Measurements from ENCODE around the gene PEX10.

Gene PEX10

DNA sequence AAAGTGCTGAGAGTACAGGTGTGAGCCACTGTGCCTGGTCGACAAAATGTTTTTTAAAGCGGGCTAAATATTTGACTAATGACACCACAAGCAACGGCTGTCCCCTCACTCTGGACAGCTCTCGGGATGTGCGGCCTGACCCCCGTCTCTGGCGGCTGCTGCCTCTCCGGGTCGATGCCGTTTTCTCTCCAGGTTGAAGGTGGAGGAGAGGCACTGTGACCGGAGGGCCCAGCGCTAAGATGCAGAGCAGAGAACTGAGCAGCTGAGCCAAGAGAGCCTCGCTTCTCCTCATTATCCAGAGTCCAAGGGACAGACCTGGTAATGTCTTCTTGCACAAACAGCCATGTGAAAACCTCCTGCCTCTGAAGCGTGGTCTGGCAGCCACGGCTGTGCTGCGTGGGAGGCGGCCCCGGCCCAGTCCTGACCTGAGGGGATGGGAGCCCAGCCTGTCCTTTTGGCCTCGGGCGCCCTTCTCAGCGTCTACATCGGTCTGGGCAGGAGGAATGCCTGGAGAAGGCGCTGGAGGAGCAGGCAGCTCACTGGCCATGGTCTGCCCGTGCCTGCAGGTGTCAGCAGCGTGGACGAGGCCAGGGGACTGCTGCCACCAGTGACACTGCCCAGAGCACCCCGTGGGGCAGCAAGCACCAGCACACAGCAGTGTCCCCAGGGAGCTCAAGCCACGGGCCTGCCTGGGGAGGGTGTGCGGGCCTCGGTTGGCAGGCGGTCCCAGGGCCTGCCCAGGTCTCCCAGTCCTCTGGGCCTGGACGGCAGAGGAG lies 31.4 kb downstream of the PEX10 start:
- H3K27ac ChIP-seq = no peak overlapping the region; the same call in 1 of the 2 replicates
- no peak for TF ChIP-seq CTCF (conservative IDR thresholded peaks at IDR 0.05)

- TF ChIP-seq CTCF (conservative IDR thresholded peaks at IDR 0.05) = no peak
Observed at GRCh38 chr1:2379733-2380404, 32.5 kb downstream of the PEX10 start.

DNA sequence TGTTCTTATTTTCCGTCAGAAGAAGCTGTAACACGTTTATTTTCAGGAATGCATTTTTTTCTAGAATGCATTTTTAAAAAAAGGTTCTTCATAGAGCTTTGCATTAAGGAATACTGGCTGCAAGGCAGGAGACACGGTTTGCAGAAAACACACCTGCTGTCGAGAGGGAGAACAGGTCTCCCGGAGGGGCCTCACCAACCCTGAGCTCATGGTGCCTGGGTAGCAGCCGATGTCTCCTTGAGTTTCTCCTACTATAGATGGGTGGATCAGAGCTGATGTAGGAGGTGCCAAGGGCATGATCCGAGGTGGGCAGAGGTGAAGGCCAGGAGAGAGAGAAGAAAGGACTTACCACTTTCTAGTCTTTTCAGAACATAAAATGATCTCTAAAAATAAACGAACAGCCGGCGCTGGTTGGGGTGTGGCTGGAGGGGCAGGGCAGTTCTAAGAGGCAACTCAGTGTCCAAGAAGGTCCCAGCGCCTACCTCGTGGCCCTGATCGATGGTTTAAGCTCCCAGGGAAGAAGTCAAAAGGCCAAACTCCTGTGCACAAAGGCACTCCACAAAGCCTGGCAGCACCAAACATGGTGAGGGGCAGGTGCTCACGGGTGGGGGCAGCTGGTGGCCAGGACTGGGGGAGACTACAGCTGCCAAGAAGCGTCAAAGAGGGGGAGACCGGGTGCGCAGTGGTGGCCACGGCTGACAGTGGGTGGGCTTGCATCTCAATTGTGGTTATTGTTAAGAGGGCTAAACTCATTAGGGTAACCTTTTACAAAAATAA lies 33.2 kb downstream of the PEX10 start:
- no peak overlapping the region for H3K27ac ChIP-seq
- TF ChIP-seq CTCF (conservative IDR thresholded peaks at IDR 0.05) = no peak

More at GRCh38 chr1:2379733-2380404, 32.5 kb downstream of the PEX10 start:
- H3K27ac ChIP-seq = no peak overlapping the region

DNA sequence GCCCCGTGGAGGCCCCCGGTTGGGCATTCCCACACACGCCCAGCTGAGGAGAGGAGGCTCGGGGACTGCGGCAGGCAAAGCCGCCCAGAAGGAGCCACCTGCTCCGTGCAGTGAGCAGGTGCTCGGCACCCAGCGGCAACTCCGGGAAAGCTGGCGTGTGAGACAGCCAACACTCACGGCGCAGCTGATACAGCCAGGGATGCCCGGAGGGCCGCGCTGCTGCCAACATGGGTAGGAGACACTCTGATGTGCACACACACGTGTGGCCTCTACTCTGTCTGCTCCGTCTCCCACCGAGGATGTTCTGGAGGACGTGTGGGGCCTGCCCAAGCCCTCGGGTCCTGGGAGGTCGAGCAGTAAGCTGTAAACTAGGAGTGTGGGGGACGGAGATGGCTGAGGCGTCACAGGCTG lies 33.9 kb downstream of the PEX10 start:
- H3K27ac ChIP-seq = no peak overlapping the region
- no peak for TF ChIP-seq CTCF (conservative IDR thresholded peaks at IDR 0.05)

DNA sequence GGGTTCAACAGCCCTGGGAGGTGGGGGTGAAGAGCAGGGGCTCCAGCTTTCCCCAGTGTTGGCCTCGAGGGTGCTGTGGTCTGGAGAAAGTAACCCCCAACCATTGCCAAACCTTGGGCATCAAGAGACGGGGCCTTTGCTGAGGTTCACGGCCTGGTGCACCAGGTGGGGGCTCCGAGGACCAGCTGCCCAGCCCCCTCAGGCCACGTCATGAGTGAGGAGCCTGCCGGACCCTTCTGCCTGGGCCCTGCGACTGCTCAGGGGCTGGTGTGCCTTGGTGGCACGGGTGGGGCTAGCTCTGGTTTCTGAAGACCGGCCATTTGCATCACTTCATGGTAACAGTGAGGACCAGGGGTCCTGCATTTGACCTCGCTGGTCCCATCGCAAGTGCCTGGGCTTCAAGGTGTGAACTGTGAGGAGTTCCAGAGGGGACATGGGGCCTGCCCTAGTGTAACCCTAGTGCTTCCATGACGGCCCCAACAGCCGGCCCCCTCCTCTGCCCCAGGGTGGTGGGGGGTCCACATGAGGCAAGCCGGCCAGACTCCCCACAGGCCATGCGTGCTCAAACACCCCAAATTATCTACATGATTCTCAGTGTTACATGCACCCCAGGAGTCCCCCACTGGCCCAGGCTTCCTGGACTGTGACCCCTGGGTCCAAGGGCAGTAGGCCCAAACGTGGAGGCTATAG lies 34.5 kb downstream of the PEX10 start:
- H3K27ac ChIP-seq = no peak overlapping the region
- TF ChIP-seq CTCF (conservative IDR thresholded peaks at IDR 0.05) = no peak

DNA sequence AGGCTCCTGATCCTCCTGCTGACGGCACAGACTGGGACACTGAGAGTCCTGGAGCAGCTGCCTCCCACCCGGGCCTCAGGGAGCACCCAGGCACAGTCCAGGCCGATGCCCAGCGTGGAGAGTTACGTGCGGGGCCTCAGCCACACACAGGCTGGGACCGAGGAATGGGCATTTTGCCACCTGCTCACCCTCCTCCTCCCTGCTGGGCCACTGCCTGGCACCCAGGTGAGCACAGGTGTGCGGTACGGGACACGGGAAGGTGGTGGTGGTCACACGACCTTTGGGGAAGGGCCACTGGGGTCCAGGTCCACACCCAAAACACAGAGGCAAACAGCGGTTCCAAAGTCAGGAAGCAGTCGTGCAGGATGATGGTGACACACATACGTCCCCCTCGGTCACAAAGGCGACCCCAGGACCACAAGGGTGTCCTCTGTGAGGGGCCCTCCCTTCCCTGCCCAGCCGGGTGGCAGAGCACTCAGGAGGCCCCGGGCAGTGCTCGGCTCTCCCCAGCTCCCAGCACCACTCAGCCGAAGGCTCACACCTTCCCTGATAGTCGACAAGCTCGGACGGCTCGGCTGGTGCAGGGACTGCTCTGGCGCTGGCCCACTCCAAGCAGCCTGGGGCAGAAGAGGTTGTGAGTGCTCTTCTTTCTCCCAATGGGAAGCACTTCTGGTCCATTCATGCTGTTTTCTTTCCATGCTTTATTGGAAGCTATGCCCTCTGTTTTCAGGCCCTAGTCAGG lies 35.3 kb downstream of the PEX10 start:
- TF ChIP-seq CTCF (conservative IDR thresholded peaks at IDR 0.05) = no peak
- H3K27ac ChIP-seq = no peak overlapping the region

All from VCaP (cell line).